Measurements from ENCODE around the gene RBPJ.

- TF ChIP-seq CTCF (IDR thresholded peaks at IDR 0.05; ENCODE audit: insufficient read depth, low read length, poor library complexity, severe bottlenecking) (no peak), EZH2phosphoT487 (conservative IDR thresholded peaks at IDR 0.05; ENCODE audit: low read length) (no peak)
These were observed 24.7 kb downstream of the RBPJ start for GRCh38 chr4:26345565-26345938.
